OCI-LY7 (cell line): Measurements from ENCODE around the gene SNAP91. TPM values are rescaled to one million over a fixed set of nuclear protein-coding genes. Genes with fewer than 3 reads are reported as not detected.
"Not testable (repeated sequence)": the region's sequence is repeated elsewhere in the genome, so short reads cannot be mapped to it uniquely, and the experiment has no call there.

Source experiments
- BruUV-seq: library from RNA; stranded (reverse); fragments of 400-500 nt; replicated peaks from 2 replicates; lab custom pipeline; 2021; lab: Mats Ljungman, UMichigan
- CTCF ChIA-PET: fragments of 300-600 bp; sonication (Branson Sonifier 250); formaldehyde crosslinking; loops from one replicate; lab custom pipeline; 2022; ENCODE audit warnings: antibody characterized with exemption; ENCODE audit not compliant: unreplicated experiment; lab: Charles Lee
- POLR2A ChIA-PET: fragments of 300-600 bp; sonication (Branson Sonifier 250); formaldehyde crosslinking; loops from one replicate; lab custom pipeline; 2022; ENCODE audit warnings: antibody characterized with exemption; lab: Charles Lee
- DNase-seq: peaks from one replicate; pipeline ENCODE4 v3.0.0-alpha.2; 2015; ENCODE audit warnings: low spot score
- H2AFZ ChIP-seq: fragments of 200-600 bp; sonication (generic), shearing (Covaris generic); 2 replicates; pipeline ENCODE4 v1.6.1; 2014; ENCODE audit warnings: mild to moderate bottlenecking, antibody characterized with exemption, low read length, moderate library complexity
- H3K27ac ChIP-seq: fragments of 200-600 bp; sonication (generic); 2 replicates; pipeline ENCODE4 v1.5.1; 2014; ENCODE audit warnings: mixed run types, low read depth, mild to moderate bottlenecking, moderate library complexity, low read length, inconsistent platforms; ENCODE audit not compliant: poor library complexity, severe bottlenecking
- H3K36me3 ChIP-seq: fragments of 200-600 bp; sonication (generic); 2 replicates; pipeline ENCODE4 v1.6.1; 2014; ENCODE audit warnings: mild to moderate bottlenecking, antibody characterized with exemption, low read length, moderate library complexity, mixed read lengths; ENCODE audit not compliant: insufficient read depth
- H3K4me1 ChIP-seq: fragments of 200-600 bp; sonication (generic); 2 replicates; pipeline ENCODE4 v1.5.1; 2014; ENCODE audit warnings: mild to moderate bottlenecking, low read length; ENCODE audit not compliant: insufficient read depth, poor library complexity, severe bottlenecking
- H3K4me2 ChIP-seq: fragments of 200-600 bp; sonication (generic); 2 replicates; pipeline ENCODE4 v1.6.1; 2014; ENCODE audit warnings: mild to moderate bottlenecking, low read length
- H3K4me3 ChIP-seq: fragments of 200-600 bp; sonication (generic); 2 replicates; pipeline ENCODE4 v1.5.1; 2014; ENCODE audit warnings: mild to moderate bottlenecking, low read depth, low read length; ENCODE audit not compliant: poor library complexity, severe bottlenecking
- H3K79me2 ChIP-seq: fragments of 200-600 bp; sonication (generic); 2 replicates; pipeline ENCODE4 v1.6.1; 2016; ENCODE audit warnings: low read depth, mild to moderate bottlenecking, low read length, moderate library complexity, mixed read lengths; ENCODE audit not compliant: insufficient read depth
- H3K9me2 ChIP-seq: fragments of 200-600 bp; sonication (generic); 2 replicates; pipeline ENCODE4 v1.6.1; 2016; ENCODE audit warnings: mild to moderate bottlenecking, low read length, mixed read lengths; ENCODE audit not compliant: insufficient read depth
- H3K9me3 ChIP-seq: fragments of 200-600 bp; sonication (generic); 2 replicates; pipeline ENCODE4 v1.6.1; 2014; ENCODE audit warnings: mild to moderate bottlenecking, mixed run types, low read length, mixed read lengths
- H4K20me1 ChIP-seq: fragments of 200-600 bp; sonication (generic); 2 replicates; pipeline ENCODE4 v1.6.1; 2014; ENCODE audit warnings: mild to moderate bottlenecking, antibody characterized with exemption, low read length, moderate library complexity, mixed read lengths; ENCODE audit not compliant: insufficient read depth
- EZH2phosphoT487 ChIP-seq: fragments of 200-600 bp; sonication (generic); IDR thresholded peaks from 2 replicates; pipeline ENCODE4 v1.6.1; 2018; ENCODE audit warnings: low read depth, borderline replicate concordance, mild to moderate bottlenecking, mixed run types, antibody characterized with exemption, low read length, moderate library complexity, mixed read lengths
- intact Hi-C: fragments of 100-400 bp; cut with micrococcal nuclease; formaldehyde crosslinking; loops from one replicate; pipeline ENCODE4 v1.10.0; 2022; ENCODE audit not compliant: unreplicated experiment
- total RNA-seq, 2 experiments: library from RNA; depleted of rRNA in 1 of 2; stranded (reverse); fragments of >200 nt in 1 of 2; shearing (Covaris generic) in 1 of 2; gene quantifications; 2 replicates each; pipeline ENCODE4 v1.2.3, GENCODE V29; 2014 to 2022
- TF ChIP-seq, protein P1 (sequence below): fragments of 200-600 bp; sonication (generic); conservative IDR thresholded peaks from 2 replicates; pipeline ENCODE4 v1.5.1; 2014; ENCODE audit warnings: mild to moderate bottlenecking, antibody characterized with exemption, low read length, moderate library complexity, mixed read lengths

The SNAP91 gene
- total RNA-seq, 2 experiments from 2014 or later: not detected

DNA sequence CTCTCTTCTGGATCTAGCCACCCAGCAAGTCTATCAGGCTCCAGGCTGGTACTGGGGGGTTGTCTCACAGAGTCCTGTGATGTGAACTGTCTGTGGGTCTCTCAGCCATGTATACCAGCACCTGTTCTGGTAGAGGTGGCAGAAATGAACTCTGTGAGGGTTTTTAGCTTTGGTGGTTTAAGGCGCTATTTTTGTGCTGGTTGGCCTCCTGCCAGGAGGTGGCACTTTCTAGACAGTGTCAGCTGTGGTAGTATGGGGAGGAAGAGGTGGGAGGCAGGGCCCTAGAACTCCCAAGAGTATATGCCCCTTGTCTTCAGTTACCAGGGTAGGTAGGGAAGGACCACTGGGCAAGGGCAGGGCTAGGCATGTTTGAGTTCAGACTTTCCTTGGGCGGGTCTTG is 75.8 kb downstream of the SNAP91 start:
- no peak overlapping the region for H3K4me2 ChIP-seq
- H3K79me2 ChIP-seq: no peaks in the 10 kb centered on the region
- CTCF ChIA-PET: no interaction called here
- H4K20me1 ChIP-seq: no peaks in the 10 kb centered on the region
- BruUV-seq: no TSS peak
- no peak overlapping the region for H3K27ac ChIP-seq
- no peaks in the 10 kb centered on the region for H3K4me1 ChIP-seq
- intact Hi-C loops: no loop called here
- POLR2A ChIA-PET: no interaction called here
- no peaks in the 10 kb centered on the region for H3K9me2 ChIP-seq
- H2AFZ ChIP-seq: no peak overlapping the region
- DNase-seq: peak; percentile 4
- H3K36me3 ChIP-seq: no peaks in the 10 kb centered on the region
- H3K9me3 ChIP-seq: no peaks in the 10 kb centered on the region
- H3K4me3 ChIP-seq: no peak overlapping the region
- TF ChIP-seq, protein P1, sequence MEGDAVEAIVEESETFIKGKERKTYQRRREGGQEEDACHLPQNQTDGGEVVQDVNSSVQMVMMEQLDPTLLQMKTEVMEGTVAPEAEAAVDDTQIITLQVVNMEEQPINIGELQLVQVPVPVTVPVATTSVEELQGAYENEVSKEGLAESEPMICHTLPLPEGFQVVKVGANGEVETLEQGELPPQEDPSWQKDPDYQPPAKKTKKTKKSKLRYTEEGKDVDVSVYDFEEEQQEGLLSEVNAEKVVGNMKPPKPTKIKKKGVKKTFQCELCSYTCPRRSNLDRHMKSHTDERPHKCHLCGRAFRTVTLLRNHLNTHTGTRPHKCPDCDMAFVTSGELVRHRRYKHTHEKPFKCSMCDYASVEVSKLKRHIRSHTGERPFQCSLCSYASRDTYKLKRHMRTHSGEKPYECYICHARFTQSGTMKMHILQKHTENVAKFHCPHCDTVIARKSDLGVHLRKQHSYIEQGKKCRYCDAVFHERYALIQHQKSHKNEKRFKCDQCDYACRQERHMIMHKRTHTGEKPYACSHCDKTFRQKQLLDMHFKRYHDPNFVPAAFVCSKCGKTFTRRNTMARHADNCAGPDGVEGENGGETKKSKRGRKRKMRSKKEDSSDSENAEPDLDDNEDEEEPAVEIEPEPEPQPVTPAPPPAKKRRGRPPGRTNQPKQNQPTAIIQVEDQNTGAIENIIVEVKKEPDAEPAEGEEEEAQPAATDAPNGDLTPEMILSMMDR: no peak
- no peak for TF ChIP-seq EZH2phosphoT487

DNA sequence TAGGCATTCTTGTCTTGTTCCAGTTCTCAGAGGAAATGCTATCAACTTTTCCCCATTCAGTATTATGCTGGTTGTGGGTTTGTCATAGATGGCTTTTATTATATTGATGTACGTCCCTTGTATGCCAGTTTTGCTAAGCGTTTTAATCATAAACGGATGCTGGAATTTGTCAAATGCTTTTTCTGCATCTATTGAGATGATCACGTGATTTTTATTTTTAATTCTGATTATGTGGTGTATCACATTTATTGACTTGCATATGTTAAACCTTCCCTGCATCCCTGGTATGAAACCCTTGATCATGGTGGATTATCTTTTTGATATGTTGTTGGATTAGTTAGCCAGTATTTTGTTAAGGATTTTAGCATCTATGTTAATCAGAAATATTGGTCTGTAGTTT is 79.0 kb downstream of the SNAP91 start:
- H3K36me3 ChIP-seq, H2AFZ ChIP-seq, BruUV-seq, H3K9me3 ChIP-seq, H3K4me2 ChIP-seq, H4K20me1 ChIP-seq, H3K79me2 ChIP-seq, CTCF ChIA-PET, H3K4me3 ChIP-seq, POLR2A ChIA-PET, intact Hi-C loops, H3K27ac ChIP-seq, DNase-seq, H3K4me1 ChIP-seq, H3K9me2 ChIP-seq: not testable (repeated sequence)

DNA sequence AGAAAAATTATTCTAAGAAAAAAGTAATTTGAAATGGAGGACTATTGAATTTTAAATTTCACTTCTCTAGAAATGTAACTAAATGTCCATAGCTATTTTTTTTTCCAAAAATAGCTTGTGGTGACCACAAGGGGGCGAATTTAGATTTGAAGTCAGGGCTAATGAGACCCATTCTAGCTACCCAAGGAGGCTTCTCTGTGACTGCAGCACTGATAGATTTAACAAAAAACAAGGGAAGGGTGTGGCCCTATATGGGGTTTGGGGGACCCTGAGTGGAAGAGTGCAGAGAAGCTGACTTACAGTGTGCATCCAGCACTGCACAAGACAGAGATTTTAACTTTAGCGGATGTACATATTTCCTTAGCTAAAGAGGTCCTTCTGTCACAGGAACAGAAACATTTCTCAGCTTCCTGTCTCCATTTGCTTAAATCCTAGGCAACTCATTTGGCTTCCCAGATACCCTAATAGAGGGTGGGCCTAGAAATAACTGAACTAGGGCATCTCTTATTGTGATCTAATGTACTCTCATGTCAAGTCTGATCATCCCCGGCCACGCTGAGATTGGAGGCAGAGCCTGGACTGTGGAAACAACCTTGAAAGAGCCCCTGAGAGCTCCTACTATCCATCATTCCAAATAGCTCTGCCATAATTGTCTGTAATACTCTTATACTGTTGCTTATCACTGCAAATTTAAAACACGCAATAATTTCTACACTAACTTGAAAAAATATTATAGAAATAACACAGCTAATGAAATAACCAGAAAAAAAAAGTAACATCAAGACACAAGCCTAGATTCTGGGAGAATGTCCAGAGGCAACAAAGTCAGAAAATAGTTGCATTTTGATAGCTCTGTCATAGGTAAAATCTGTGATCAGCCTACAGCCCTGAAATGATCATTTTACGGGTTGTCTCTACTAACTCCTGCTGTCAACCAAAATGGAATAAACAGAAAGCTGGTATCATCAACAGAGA is 93.6 kb downstream of the SNAP91 start:
- H3K9me3 ChIP-seq: no peaks in the 10 kb centered on the region
- H3K4me3 ChIP-seq: no peak overlapping the region
- no peak overlapping the region for H2AFZ ChIP-seq
- no peak overlapping the region for H3K27ac ChIP-seq
- no peaks in the 10 kb centered on the region for H4K20me1 ChIP-seq
- H3K36me3 ChIP-seq: no peaks in the 10 kb centered on the region
- no peaks in the 10 kb centered on the region for H3K9me2 ChIP-seq
- TF ChIP-seq, protein P1: peak; percentile 82
- TF ChIP-seq EZH2phosphoT487: no peak
- CTCF ChIA-PET: no interaction called here
- BruUV-seq: no TSS peak
- DNase-seq: peak; percentile 49
- no peak overlapping the region for H3K4me2 ChIP-seq
- intact Hi-C loops: loop anchor here (5.0 to 10.0 kb wide), 2 partner anchors 609 to 1707 kb away; partner anchors contain the start of gene CEP162
- POLR2A ChIA-PET: interaction anchor here (1.0 kb wide), 1 partner anchor 12 kb away, joined by 4 read pairs; no protein-coding TSS in a partner anchor
- H3K4me1 ChIP-seq: no peaks in the 10 kb centered on the region
- H3K79me2 ChIP-seq: no peaks in the 10 kb centered on the region
